Fibroblast of peridontal ligament (primary cell): ENCODE data around the gene USP28.
A peak's percentile ranks its signal among the peaks of the same experiment; 100 is the strongest.
"Not testable (repeated sequence)": the region's sequence is repeated elsewhere in the genome, so short reads cannot be mapped to it uniquely, and the experiment has no call there.

Experiments used
- DNase-seq: peaks from one replicate; pipeline ENCODE4 v3.0.0-alpha.2; 2010; ENCODE audit errors: extremely low read depth

The USP28 gene

GRCh38 chr11:113773416-113774173 is 101.8 kb downstream of the USP28 start, which contains the start of gene ZW10:
ZW10 (minus strand) TSS chr11:113773692; CDS start chr11:113773666, 26 bp downstream.
- peak; percentile 97 for DNase-seq

- no peak for DNase-seq
Observed at GRCh38 chr11:113773092-113773415, 102.3 kb downstream of the USP28 start.

- DNase-seq, result no peak
Observed at GRCh38 chr11:113771964-113772363, 103.4 kb downstream of the USP28 start.

GRCh38 chr11:113764527-113765219 is 110.7 kb downstream of the USP28 start:
- no peak for DNase-seq

GRCh38 chr11:113763040-113763439 is 112.3 kb downstream of the USP28 start:
- not testable (repeated sequence) for DNase-seq

- no peak for DNase-seq
Observed at GRCh38 chr11:113760241-113760640, 115.1 kb downstream of the USP28 start.

- no peak for DNase-seq
Observed at GRCh38 chr11:113752932-113753331, 122.4 kb downstream of the USP28 start.
